Mesothelial cell of epicardium (in vitro differentiated cells): ENCODE measurements around the gene GM2A. TPM values are rescaled to one million over a fixed set of nuclear protein-coding genes. Genes with fewer than 3 reads are reported as not detected.

ENCODE experiments used
- DNase-seq, 2 experiments: peaks; one replicate each; pipeline ENCODE4 v3.0.0; 2021; ENCODE audit warnings: low spot score in 2 of 2; ENCODE audit not compliant: unreplicated experiment in 2 of 2
- H3K27ac Mint-ChIP-seq: 2 replicates; pipeline ENCODE4 v1.8.0; 2021; ENCODE audit warnings: mixed read lengths
- H3K27me3 Mint-ChIP-seq: 2 replicates; pipeline ENCODE4 v1.8.0; 2021; ENCODE audit warnings: low read depth, mixed read lengths
- H3K36me3 Mint-ChIP-seq: 2 replicates; pipeline ENCODE4 v1.8.0; 2021; ENCODE audit warnings: mixed read lengths
- H3K4me1 Mint-ChIP-seq: 2 replicates; pipeline ENCODE4 v1.8.0; 2021; ENCODE audit warnings: mixed read lengths
- H3K4me3 Mint-ChIP-seq: 2 replicates; pipeline ENCODE4 v1.8.0; 2021; ENCODE audit warnings: mild to moderate bottlenecking, moderate library complexity, mixed read lengths
- H3K9me3 Mint-ChIP-seq: 2 replicates; pipeline ENCODE4 v1.8.0; 2021; ENCODE audit warnings: mixed read lengths
- CTCF ChIP-seq: fragments of 200-600 bp; sonication (generic); IDR thresholded peaks from one replicate; pipeline ENCODE4 v1.5.0; 2021; ENCODE audit warnings: antibody characterized with exemption; ENCODE audit not compliant: unreplicated experiment
- total RNA-seq: library from RNA; stranded (reverse); gene quantifications from 3 replicates; pipeline ENCODE4 v1.2.1, GENCODE V29; 2021

The GM2A gene
- total RNA-seq, 1 donor from 2014 or later = 41.8 TPM

GRCh38 chr5:151318850-151319732 lies 66.1 kb downstream of the GM2A start:
- no peaks in the 10 kb centered on the region for H3K9me3 Mint-ChIP-seq
- no peak for TF ChIP-seq CTCF
- no peak overlapping the region for H3K4me3 Mint-ChIP-seq
- peaks cover 18% of the 10 kb centered on the region for H3K4me1 Mint-ChIP-seq
- peaks cover 3% of the 10 kb centered on the region for H3K27me3 Mint-ChIP-seq
- H3K36me3 Mint-ChIP-seq = no peaks in the 10 kb centered on the region
- DNase-seq = no peak
- peak overlapping the region; percentile 50 for H3K27ac Mint-ChIP-seq

Other genes with a start within 250 kb of the GM2A start
- 2.0 to 2.6 TPM (median 2.4 TPM) in 3 replicates for gene GPX3, start 232.6 kb upstream of the GM2A start, total RNA-seq
- gene TNIP1, start 172.2 kb upstream of the GM2A start, total RNA-seq = 80.4 to 84.1 TPM (median 81.8 TPM) in 3 replicates
- gene ANXA6, start 95.4 kb upstream of the GM2A start, total RNA-seq = 178 to 197 TPM (median 186 TPM) in 3 replicates
- gene CCDC69, start 29.1 kb upstream of the GM2A start, total RNA-seq = 4.7 to 5.5 TPM (median 4.8 TPM) in 3 replicates
- not detected in 3 replicates for gene SLC36A3, start 50.6 kb downstream of the GM2A start, total RNA-seq
- gene SLC36A2, start 94.4 kb downstream of the GM2A start, total RNA-seq = not detected in 3 replicates
- 13.0 to 14.7 TPM (median 14.5 TPM) in 3 replicates for gene SLC36A1, start 194.4 kb downstream of the GM2A start, total RNA-seq